SKM-1 (cell line): ENCODE measurements around the gene FUBP3.

ENCODE experiments used
- DNase-seq: peaks from one replicate; lab custom pipeline; 2025; ENCODE audit not compliant: unreplicated experiment; lab: John Stamatoyannopoulos, UW

Gene FUBP3

DNA sequence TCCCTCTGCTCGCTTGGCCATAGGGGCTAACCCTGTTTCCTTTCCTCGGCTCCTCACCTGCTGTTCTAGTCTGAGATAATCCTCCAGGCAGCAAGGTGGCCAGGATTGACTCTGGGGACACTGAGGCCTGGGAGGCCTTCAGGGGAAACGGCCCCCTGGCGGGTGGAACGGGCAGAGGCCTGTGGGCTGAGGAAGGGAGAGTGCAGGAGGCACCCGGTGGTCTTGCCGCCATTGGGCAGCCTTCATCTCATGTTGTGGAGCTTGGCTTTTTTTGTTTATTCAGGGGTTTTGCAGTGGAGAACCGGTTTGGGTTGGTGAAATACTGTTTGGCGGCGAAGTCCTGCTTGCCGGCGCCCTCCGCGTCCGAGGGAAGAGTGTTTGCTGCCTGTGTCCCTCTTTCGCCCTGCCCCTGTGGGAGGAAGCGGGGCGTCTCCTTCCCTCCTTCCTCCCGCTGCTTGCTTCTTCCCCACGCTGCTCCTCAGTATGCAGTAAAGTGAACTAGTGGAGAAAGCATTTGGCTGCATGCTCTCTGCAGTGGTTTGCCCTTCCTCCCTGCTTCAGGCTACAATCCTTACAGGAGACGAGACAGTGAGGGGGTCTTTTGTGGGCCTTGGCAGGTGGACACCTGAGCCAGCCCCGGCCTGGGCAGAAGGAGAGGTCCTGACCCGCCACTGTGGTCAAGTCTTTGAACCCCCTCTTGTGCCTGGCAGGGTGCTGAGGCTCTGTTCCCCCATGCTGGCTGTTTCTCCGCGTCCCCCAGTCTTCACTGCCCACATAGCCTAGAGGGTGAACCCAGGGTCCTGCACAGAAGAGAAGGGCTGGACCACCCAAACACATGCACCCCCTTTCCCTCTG, 54.2 kb downstream of the FUBP3 start:
- no peak for DNase-seq

DNA sequence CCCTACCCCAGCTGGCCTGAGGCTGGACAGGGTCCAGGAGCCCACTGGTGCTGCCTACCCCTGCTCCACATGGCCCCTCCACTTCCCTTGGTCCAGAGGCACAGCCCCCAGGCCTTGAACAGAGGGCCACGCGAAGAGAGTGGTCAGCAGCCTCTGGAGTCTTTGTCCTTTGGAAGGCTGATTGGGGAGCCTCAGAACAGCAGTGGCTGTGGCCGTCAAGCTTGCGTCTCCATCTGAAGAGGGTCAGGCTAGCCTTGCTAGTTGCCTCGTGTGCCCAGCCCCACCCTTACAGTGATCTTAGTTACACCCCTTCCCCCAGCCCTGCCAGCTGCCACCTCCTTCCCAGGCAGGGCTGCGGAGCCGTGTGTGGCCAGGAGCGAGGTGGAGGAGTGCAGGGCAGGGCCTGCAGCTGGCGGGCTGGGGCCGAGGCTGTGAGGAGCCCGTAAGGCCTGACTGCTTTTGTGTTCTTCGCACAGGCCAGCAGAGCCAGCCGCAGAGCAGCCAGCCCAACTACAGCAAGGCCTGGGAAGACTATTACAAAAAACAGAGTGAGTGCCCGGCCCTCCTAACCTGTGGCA, 54.9 kb downstream of the FUBP3 start:
- no peak for DNase-seq

DNA sequence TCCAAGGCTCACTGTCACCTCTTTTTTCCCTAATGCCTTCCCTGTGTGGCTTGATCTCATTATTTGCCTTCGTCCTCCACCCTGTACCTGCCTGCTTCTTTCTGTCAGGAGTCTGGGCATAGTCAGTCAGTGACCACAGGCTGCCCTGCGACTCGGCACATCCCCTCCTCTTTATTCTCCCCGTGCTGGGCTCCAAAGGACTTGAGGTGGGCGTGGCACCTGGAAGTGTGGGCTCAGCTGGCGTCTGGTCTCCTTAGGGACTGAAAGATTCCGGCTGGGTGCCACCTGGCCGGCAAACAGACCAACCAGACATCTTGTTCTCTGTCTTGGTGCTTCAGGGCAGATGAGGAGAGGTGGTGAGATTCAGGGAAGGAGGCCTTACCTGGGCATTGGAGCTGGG, 55.4 kb downstream of the FUBP3 start:
- DNase-seq: no peak

DNA sequence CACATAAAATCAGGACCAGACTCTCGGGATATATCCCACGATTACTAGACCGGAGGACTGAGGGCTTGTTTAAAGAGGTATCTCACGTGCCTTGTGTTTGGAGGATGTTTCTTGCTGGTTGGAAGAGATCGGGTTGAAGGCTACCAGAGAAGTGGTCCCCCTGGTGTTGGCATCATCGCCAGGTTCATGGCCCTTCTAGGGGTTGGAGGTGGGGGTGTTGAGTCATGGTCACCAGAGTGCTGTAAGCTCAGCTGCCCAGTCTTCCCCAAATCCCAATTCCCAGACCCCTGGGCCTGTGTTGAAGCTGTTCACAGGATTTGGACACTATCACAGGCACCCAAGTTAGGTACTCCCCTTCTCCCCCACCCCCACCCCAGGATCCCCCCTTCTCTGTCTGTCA, 55.9 kb downstream of the FUBP3 start:
- no peak for DNase-seq

DNA sequence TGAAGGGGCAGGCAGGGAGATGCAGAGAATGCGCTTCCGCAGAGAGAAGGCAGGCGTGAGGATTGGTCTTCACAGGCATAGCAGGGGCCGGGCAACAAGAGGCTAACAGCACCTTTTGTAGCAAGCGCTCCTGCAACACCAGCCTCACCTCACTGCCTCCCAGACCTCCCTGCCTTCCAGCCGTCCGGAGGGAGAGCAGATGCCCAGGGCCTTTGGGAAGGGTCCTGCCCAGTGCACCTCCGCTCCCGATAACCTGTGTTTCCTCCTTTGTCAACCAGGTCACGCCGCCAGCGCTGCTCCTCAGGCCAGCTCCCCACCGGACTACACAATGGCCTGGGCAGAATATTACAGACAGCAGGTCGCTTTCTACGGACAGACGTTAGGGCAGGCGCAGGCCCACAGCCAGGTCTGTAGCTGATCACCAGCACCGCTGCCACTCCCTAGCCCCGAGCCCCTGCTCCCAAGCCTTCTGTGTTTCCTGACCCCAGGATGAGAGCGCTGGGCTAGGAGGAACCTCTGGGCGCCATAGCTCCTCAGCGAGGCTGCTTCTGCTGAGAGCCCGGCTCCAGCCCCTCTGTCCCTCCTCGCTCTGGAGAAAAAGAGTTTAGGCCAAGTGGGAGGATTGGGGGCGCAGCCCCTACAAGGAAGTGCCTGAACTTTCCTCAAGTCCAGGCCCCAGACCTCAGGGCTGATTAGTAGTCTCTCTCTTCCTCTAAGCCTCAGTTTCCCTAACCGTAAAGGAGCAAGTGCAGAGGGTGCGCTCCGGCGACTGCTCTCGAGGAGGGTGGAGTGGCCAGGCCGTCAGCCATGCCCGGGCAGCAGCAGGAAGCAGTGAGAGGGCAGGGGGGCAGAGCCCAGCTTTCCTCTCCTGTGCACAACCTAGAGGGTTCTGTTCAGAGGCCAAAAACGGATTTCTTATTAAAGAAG, 56.6 kb downstream of the FUBP3 start:
- DNase-seq: no peak

DNA sequence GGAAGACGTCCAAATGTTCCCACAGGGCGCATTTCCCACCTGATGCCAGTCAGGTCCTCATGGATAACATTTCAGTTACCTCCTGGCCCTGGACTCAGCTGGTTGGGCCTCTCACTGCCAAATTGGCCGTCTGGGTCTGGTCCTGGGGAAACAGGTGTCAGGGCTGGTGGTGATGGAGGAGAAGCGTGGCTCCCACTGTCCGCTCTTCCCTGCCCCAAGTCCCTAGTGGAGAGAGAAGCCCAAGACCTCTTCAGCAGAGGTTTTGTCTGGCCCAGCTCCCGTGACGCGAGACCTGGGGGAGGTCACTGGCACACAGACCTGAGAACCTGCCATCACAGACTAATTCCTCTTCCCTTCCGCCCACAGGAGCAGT, 57.3 kb downstream of the FUBP3 start:
- DNase-seq: no peak

DNA sequence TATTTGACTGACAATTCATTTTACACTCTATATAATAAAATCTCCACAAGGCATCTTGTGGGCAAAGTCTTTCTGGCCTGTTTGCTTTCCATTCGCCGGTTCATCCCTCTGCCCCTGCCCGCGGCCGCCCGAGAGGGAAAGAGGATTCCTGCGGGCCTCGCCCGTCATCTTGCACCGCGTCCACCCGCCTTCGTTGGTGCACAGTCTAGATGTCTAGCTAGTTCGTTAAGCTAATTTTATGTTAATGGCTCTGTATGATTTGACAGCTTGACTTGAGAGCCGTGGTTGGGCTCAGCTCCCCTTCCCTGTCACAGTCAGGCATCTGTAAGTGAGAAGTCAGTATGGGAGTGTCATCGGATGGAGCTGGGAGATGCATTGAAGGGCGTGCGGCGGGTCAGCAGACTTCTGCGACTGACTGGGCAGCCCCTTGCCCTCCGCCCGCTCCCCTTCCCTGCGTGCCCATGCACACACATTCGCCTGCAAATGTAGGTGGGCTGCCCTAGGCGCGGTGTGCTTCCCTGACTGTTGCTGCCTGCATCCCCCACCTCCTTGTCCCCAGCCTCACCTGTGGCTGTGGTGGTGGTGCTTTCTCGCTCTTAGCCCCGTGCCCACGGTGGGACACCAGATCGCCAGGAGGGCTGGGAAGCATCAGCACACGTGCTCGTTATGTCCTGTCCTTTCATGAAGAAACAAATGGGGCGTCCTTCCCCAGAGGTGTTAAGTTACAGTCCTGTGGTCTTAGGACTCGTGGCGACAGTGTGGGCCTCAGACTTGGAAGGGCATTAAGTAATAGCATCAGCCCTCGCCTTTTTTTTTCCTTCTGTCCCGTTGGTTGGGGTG, 59.1 kb downstream of the FUBP3 start:
- no peak for DNase-seq

DNA sequence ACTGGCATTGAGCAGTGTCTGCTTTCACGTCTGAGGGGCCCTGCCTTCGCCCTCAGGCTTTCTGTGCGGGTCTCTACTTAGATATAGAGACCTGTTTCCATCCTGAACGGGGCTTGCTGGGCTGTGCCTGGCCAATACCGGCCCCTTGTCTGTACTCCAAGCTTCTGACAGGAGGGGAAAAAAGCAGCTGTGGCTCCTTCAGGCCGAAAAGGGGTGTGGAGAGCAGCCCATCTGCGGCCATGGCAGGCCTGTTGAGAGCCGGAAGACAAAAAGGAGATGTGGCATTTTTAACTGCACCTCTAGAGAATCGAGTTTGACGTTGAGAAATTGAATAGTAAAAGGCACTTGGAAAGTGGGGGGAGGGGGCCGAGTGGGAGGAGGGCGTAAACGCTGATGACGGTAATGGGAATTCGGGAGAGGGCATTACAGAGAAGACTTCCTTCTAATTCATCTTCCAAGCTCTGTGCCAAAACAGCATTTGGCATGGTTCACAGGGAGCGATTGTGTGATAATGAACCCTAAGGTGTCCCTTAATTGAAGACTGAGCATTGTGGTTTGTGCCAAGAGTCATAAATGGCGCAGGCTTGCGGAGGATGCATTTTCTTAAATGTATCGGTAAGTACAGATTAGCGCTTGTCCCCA, 59.9 kb downstream of the FUBP3 start:
- DNase-seq: no peak

DNA sequence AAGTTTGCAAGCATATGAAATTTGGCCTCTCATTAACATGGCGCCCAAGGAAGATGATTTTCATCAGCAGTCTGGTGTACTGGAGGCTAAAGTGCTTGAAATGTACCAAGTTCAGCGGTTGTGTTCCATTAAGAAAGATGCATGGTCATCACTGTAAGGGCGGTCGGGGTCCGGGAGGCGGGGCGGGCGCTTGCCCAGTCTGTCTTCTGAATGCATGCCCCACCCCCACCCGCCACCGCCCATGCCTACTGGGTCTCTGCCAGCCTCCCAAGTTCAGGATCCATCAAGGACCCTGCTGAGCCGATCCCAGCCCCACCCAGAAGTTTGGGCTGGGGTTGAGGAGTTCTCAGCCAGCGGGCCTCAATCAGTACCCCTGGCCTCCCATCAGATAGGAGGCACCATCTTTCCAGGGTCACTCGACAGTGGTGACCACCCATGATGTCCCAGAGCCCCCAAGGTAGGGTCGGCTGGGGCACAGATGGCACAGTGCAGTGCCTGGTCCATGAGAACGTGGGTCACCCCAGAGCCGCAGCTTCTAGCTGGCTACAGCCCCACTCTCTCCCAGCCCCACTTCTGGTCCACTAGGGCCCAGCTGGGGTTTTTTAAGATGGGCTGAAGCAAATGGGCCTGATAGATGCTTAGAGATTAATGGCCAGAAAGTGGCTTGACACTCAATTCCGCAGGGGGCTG, 60.6 kb downstream of the FUBP3 start:
- DNase-seq: no peak

DNA sequence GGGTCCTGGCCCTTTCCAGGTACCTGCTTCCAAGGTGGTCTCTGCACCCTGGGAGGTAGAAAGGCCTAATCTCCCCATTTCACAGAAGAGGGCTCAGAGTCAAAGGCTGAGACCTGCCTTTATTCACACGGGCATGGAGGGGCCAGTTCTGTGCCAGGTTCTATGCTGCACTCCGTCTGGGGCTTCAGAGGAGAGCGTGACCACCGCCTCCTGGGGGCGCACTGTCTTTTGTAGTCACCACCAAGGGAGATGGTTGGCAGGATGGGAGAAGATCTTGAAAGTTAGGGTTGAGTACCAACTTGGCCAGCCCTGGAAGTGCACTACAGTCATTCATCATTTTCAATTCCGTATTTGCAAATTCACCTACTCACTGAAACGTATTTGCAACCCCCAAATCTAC, 61.3 kb downstream of the FUBP3 start:
- no peak for DNase-seq

DNA sequence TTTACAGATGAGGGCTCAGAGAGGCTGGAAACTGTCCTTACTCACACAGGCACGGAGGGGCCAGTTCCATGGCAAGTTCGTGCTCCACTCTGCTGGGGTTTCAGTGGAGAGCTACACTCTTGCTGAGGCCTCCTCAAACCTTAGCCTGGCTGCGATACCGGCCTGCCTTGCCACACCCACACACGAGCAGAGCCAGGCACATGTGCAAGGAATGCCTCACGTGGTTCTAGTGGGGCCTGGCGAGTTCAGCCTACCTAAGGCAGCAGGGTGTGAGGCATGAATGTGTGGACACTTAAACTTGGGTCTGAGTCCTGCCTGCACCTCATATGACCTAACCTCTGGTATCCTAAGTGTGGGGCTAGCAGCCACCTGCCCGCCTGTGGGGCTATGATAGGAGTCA, 63.5 kb downstream of the FUBP3 start:
- no peak for DNase-seq

DNA sequence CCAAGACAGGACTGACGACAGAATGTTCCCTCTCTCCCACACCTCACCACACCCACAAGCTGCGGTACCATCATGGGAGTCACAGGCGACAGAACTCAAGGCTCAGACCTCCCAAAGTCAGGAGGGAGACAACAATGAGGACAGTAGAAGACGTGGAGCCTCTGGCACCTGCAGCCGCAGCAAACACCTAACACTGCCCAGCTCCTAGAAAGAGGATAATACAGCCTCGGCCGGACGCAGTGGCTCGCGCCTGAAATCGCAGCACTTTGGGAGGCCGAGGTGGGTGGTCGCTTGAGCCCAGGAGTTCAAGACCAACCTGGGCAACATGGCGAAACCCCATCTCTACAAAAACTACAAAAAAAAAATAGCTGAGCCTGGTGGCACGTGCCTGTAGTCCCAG, 71.8 kb downstream of the FUBP3 start:
- no peak for DNase-seq

DNA sequence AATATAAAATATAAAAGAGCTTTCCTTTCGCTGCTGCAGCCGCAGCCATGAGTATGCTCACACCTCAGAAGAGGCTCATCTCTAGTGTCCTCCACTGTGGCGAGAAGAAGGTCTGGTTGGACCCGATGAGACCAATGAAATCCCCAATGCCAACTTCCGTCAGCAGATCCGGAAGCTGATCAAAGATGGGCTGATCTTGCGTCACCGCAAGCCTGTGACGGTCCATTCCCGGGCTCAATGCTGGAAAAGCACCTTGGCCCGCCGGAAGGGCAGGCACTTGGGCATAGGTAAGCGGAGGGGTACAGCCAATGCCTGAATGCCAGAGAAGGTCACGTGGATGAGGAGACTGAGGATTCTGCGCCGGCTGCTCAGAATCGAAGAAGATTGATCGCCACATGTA, 72.4 kb downstream of the FUBP3 start:
- DNase-seq: no peak

DNA sequence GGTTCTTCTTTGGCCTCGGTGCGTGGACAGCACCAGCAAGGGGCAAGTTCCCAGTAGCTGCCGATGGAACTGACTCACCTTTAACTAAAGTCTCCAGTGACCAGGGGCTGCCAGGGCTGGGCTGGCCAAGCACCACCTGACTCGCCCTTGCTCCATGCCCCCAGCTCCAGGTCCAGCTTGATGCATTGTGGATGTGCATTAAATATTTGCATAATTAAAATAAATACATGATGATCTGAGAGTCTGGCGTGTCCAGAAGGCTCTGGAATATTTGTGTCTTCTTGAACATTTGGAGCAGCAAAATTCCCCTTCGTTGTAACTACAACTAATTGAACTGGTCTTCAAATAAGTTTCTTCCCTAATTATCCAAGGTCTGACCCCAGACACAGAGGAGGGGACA, 75.5 kb downstream of the FUBP3 start:
- no peak for DNase-seq

DNA sequence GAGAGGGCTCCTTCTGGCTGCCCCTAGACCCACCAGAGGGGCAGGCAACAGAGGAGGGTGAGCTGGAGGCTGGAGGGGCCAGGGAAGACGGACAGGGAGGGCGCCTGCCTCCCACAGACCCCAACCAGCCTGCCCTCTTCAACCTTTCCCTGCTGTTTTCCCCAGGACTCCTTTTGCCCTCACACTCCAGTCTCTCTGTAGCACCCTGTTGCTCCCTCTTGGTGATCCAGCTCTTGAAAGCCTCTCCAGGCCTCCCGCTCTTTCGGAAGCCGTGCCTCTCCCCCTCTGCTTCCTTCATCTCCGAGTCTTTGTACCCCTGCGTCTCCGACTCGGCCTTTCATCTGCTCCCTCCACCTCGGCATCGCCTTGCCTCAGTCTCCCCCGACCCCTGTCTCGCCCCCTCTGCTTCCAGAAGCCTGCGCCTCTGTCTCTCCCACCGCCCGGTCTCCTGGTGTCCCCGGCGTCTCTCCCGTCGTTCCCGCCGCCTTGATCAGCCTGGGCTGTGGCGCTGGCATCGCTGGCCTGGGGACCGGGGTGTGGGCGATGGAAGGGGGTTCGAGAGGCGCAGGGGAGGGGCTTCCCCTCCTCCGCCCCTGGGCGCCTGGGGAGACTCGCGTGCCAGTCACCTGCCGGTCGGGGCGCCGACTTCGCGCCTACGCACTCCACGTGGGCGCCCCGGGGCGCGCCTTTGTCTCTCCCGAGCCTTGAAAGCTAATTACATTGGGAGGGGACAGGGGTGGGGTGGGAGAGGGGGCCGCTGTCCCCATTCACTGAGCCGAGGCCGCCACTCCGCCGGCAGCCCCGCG, 79.7 kb downstream of the FUBP3 start:
- no peak for DNase-seq

DNA sequence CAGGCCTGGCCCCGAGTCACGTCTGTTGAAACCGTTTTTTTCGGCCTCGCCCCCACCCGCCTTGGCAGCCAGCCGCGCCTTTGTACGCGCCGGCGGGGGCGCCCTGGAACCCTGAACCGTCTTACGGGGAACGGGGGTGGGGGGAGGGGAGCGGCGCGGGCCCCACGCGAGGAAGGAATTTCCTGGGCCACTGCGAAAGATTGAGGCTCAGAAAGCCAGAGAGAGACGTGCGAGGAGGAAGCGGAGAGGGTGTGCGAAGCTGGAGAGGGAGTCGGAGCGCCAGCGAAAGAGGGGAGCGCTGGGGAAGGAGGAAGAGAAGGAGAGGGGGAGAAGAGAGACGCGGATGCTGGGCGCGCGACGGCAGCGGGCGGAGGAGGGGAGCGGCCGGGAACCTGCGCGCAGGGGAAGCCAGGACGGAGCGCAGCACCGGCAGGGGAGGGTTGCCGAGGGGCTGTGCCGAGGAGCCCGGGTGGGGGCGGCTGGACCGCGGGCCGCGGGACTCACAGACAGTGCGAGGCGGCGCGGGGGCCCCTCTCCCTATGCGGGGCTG, 80.4 kb downstream of the FUBP3 start:
- no peak for DNase-seq

DNA sequence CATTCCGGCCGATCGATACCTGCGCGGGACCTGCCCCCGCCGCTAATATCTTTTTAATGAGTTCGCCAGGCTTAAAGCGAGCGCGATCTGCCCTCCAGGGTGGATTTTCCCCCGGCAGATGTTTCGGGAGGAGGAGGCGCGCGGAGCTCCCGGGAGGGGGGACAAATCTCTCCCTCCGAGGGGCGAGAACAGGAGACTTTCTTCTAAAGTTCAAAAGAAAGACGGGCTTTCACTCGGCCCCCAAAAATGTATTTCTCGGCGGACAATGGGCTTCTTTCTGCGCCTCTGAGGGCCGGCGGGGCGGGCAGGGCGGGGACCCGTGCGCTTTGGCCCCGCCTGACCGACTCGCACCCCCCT, 80.9 kb downstream of the FUBP3 start:
- DNase-seq: no peak

DNA sequence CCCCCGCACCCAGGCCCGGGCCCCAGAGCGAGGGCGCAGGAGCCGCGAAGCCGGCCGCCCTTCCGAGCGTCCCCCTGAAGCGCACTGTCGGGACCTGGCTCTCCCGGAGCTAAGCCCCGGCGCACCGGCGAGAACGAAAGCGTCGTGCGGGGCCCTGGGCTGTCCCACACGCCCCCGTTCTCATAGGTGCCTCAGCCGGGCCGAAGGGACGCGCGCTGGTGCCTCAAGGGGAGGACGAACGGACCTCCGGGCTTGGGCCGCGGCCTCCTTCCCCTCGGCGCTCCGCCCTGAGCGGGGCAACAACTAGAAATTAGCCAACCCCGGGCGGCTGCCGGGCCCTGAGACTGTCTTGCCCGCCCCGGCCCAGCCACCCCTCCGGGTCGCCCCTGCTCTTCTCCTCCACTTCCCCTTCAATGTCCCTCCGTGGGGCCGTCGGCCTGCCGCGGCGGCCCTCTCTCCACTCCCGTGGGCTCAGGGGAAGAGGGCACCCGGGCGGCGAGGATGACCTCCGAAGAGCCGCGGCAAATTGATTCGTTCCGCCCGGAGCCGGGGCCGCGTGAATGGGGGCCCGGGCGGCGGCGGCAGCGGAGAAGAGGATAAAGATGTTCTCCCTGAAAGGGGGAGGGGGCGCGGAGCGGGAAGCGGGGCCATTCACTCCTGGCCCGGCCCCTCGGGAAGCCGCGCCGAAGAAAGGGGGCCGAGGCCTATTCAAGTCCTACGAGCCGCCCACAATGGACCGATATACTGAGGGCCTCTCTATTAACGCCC, 81.5 kb downstream of the FUBP3 start:
- no peak for DNase-seq
